Natural killer cell treated with Interleukin-12 subunit alpha and Interleukin-12 subunit beta and Interleukin-15 and Interleukin-18, amount 100 ng/mL, for 72 hours (primary cell): ENCODE data around the gene MCC. TPM values are rescaled to one million over a fixed set of nuclear protein-coding genes. Genes with fewer than 3 reads are reported as not detected.
A peak's percentile ranks its signal among the peaks of the same experiment; 100 is the strongest.

Experiments
- ATAC-seq, 2 donors: fragments of 150-1000 bp; cut with Tn5 transposase in 1 of 2; sonication (Bioruptor Pico), chemical (Tn5 transposase) in 1 of 2; 2 replicates each; pipeline ENCODE4 v1.10.0; 2021
- DNase-seq: peaks from one replicate; pipeline ENCODE4 v3.0.0; 2022; ENCODE audit warnings: low spot score
- H3K27ac Mint-ChIP-seq, 2 donors: 1 replicate in 1 of 2; 2 replicates in 1 of 2; pipeline ENCODE4 v1.8.0; 2022; ENCODE audit warnings: mixed read lengths in 2 of 2, mild to moderate bottlenecking in 1 of 2, moderate library complexity in 1 of 2
- H3K27me3 Mint-ChIP-seq, 2 donors: 1 replicate in 1 of 2; 2 replicates in 1 of 2; pipeline ENCODE4 v1.8.0; 2022; ENCODE audit warnings: mixed read lengths in 2 of 2
- H3K36me3 Mint-ChIP-seq: one replicate; pipeline ENCODE4 v1.8.0; 2022; ENCODE audit warnings: mixed read lengths
- H3K4me1 Mint-ChIP-seq, 2 donors: 1 replicate in 1 of 2; 2 replicates in 1 of 2; pipeline ENCODE4 v1.8.0; 2022; ENCODE audit warnings: low read depth in 2 of 2, mixed read lengths in 2 of 2, mild to moderate bottlenecking in 1 of 2
- H3K4me3 Mint-ChIP-seq: one replicate; pipeline ENCODE4 v1.8.0; 2022; ENCODE audit warnings: mixed read lengths
- H3K9me3 Mint-ChIP-seq: 2 replicates; pipeline ENCODE4 v1.8.0; 2022; ENCODE audit warnings: mixed read lengths
- total RNA-seq, 2 donors: library from RNA; stranded (reverse); gene quantifications; one replicate each; pipeline ENCODE4 v1.2.3, GENCODE V29; 2022

MCC gene
- total RNA-seq, 2 donors from 2014 or later, result 0.45 to 3.8 TPM

DNA sequence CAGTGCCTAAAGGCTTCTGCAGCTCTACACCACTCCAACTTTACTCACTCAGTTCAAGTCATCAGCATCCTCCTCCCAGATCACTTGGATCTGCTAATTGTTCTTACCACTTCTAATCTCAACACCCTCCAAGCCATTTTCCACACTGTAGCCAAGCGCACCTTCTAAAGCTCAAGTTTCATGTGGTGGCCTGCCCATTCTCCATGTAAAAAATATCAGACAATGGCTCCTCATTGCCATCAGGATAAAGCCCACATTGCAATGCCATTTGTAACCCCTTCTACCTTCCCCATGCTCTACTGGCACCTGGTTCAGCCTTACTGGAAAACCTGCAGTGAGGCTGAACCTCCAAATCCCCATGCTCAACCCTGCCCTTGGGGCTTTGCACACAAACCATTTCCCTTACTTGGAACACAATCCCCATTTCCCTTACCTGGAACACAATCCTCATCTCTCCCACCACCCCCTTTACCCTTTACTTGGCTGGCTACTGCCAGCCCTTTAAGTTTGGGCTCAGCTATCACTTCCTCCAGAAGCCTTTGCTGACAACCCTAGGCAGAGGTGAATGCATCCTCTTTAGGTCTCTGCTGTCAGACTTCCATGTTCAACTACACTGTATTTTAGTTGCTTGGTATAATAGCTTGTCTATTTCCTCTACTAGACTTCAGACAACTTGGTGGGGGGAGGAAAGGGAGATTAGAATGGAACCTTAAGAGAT is 273.5 kb downstream of the MCC start:
- no peaks in the 10 kb centered on the region for H3K9me3 Mint-ChIP-seq
- DNase-seq, result no peak
- H3K4me3 Mint-ChIP-seq, result no peak overlapping the region
- H3K4me1 Mint-ChIP-seq, result no peaks in the 10 kb centered on the region
- ATAC-seq, result peak in 1 of 2 donors; percentile 60
- H3K27me3 Mint-ChIP-seq, result peaks cover 5 to 29% of the 10 kb centered on the region in 2 donors
- H3K27ac Mint-ChIP-seq, result no peak overlapping the region
- no peaks in the 10 kb centered on the region for H3K36me3 Mint-ChIP-seq

DNA sequence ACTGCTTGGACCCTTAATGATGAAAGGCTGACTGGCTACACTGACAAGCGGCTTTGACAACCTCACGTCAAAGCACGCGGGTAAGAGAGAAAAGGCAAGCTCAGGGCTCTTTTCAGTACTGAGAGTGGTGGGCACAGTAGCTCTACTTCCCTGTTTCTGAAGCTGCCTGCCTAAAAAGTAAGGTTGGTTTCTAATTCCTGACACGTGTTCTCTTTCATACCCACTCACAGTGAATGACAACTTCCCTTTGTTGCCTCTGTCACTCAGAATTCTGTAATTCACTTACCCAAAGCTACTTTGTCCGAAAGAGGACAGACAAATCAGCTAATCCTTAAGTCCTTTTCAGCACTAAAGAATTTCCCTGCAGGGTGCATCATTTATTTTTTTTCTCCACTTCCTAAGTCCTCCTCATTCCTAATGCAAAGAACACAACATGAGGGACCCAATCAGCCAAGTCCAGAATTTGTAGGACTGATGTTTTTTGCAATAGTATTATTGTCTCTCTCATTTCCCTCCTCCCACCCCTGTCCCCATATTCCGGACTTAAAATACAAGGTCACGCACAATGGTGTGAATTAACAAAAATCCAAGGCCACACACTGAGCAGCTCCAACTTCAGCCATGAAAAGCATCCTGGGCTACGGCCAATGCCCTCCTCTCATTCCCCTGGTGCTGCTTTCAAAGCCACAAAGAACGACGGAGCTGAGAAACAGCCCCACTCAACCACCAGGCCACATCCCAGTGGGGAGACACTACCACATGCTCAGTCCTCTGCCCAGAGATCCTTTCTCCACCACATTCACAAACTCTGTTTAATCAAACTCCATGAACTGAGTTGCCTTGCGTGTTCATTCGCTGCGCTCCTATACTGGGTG is 274.5 kb downstream of the MCC start:
- DNase-seq (no peak), ATAC-seq (peak in 1 of 2 donors; percentile 37)
- Mint-ChIP-seq H3K4me1 (no peaks in the 10 kb centered on the region), H3K36me3 (no peaks in the 10 kb centered on the region), H3K4me3 (no peak overlapping the region), H3K27ac (no peak overlapping the region), H3K9me3 (no peaks in the 10 kb centered on the region), H3K27me3 (peaks cover 5 to 34% of the 10 kb centered on the region in 2 donors)

DNA sequence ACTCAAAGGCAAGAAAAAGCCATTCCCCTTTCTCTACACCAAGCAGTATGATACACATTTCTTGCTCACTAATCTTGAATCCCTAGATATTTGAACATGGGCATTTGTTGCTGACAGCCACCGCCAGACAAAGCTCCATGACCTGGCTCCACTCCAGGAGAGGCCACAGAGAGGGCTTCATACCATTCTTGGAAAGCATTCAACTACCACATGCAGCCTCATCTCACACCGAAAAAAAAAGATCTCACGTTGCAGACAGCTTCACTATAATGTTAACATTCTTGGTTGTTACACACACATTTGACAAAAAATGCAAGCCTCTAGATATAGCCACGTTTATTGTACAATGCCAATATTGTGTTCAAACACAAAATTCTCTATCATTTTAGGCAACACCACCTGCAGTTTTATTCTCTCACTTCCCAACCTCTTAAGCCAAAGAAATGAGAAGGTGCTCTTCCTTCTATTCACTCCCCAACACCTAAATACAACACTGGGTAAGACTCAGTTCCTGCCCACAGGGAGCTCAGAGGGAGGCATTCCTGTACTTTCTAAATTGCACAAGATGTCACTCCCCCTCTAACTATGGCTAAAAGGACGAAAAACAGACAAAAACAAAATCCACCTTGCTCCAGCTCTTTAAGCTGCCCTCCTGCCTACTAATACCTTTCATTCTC is 275.9 kb downstream of the MCC start:
- H3K27ac Mint-ChIP-seq, result no peak overlapping the region
- H3K4me3 Mint-ChIP-seq, result no peak overlapping the region
- peaks cover 5 to 31% of the 10 kb centered on the region in 2 donors for H3K27me3 Mint-ChIP-seq
- no peak for DNase-seq
- no peaks in the 10 kb centered on the region for H3K4me1 Mint-ChIP-seq
- no peaks in the 10 kb centered on the region for H3K36me3 Mint-ChIP-seq
- no peaks in the 10 kb centered on the region for H3K9me3 Mint-ChIP-seq
- ATAC-seq, result no peak

DNA sequence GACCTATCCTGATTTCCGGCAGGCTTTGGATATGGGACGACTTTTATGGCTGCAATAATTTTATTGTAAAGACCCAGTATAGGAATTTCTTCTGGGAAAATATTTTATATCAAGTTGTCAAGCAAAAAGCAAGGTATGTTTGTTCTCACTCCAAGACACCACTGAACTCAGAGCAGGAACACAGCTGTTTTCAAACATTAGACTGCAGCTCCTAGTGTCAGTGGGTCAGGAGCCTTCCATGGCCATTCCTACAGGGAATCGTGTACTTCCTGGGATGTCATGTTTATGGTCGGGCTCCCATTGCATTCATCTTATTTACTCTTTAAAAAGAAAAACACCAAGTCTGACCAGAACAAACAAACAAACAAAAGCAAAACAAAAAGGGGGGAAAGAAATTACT is 278.8 kb downstream of the MCC start:
- DNase-seq, result no peak
- ATAC-seq, result no peak
- Mint-ChIP-seq H3K27ac (no peak overlapping the region), H3K27me3 (peaks cover 5 to 20% of the 10 kb centered on the region in 2 donors), H3K4me1 (no peaks in the 10 kb centered on the region), H3K36me3 (no peaks in the 10 kb centered on the region), H3K9me3 (no peaks in the 10 kb centered on the region), H3K4me3 (no peak overlapping the region)

DNA sequence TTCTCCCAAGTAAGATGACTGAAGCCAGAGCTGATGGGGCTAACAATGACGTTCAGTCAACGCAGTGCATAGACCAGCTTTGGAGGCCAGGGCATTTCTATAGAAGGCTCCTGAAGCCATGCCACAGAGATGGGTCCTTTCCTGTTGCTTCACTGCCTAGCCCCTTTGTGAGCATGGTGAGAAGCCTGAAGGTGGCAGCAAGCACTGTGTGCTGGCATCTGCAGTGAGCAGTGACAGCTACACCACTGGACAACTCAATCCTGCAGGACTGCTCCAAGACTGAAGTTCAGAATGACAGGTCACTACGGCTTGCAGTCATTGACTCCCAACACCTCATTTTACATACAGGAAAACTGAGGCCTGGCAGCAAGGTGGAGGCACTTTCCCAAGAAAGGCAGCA is 282.4 kb downstream of the MCC start:
- H3K9me3 Mint-ChIP-seq, result no peaks in the 10 kb centered on the region
- H3K27ac Mint-ChIP-seq, result no peak overlapping the region
- no peak overlapping the region for H3K4me3 Mint-ChIP-seq
- ATAC-seq (peak; percentile 37 to 39), DNase-seq (no peak)
- H3K4me1 Mint-ChIP-seq, result no peaks in the 10 kb centered on the region
- no peaks in the 10 kb centered on the region for H3K36me3 Mint-ChIP-seq
- peaks cover under 1 to 15% of the 10 kb centered on the region in 2 donors for H3K27me3 Mint-ChIP-seq

DNA sequence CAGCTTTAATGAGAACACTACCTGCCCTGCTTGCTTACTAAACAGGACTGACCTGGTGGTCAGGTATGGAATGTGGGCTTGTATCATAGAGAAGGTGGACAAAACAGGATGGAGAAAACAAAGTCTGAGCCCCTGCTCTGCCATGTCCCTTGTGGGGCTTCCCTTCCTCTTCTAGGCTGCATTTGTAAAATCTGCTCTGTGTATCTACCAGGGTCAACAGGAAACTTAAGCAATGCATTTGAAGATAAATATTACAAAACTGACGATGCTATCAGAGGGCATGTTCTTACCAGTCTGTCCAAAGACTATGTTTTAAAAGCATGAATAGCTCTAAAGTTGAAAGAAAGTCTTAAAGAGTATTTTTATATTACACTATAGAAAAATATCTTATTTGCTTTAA is 282.9 kb downstream of the MCC start:
- H3K36me3 Mint-ChIP-seq, result no peaks in the 10 kb centered on the region
- no peak for DNase-seq
- ATAC-seq, result peak in 1 of 2 donors; percentile 48
- no peaks in the 10 kb centered on the region for H3K4me1 Mint-ChIP-seq
- no peak overlapping the region for H3K27ac Mint-ChIP-seq
- H3K4me3 Mint-ChIP-seq, result no peak overlapping the region
- H3K27me3 Mint-ChIP-seq, result peaks cover 2 to 11% of the 10 kb centered on the region in 2 donors
- H3K9me3 Mint-ChIP-seq, result no peaks in the 10 kb centered on the region

DNA sequence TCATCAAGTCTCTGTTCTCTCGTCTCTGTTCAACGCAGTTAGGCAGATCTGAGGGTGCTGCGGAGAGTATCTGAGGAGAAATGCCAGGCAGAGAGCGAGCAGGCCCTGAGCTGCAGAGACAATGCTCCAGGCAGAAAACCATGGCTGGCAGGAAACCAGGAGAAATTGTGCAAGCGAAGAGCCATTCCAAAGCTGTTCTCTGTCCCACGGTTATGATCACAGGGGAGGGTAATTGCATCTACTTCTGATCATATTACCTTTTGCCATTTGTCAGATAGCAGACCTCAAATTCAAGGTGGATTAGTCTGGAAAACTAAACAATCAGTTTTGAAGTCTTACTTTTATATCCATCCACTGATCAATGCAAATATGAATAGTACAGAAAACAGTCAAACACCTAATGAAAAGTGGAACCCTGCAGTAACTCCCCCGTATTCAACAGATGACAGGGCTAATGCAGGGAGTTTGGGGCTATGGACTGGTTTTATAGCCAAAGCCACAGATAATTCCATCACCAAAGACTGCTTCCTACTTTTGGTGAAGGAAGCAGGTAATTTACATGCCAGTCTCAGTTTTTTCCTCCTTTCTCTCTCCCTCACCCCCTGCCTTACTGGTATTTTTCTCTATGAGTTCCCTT is 283.6 kb downstream of the MCC start:
- ATAC-seq, result no peak
- no peak for DNase-seq
- H3K36me3 Mint-ChIP-seq, result no peaks in the 10 kb centered on the region
- no peaks in the 10 kb centered on the region for H3K9me3 Mint-ChIP-seq
- H3K4me3 Mint-ChIP-seq, result no peak overlapping the region
- H3K27me3 Mint-ChIP-seq, result peaks cover 2 to 4% of the 10 kb centered on the region in 2 donors
- H3K4me1 Mint-ChIP-seq, result no peaks in the 10 kb centered on the region
- H3K27ac Mint-ChIP-seq, result no peak overlapping the region

DNA sequence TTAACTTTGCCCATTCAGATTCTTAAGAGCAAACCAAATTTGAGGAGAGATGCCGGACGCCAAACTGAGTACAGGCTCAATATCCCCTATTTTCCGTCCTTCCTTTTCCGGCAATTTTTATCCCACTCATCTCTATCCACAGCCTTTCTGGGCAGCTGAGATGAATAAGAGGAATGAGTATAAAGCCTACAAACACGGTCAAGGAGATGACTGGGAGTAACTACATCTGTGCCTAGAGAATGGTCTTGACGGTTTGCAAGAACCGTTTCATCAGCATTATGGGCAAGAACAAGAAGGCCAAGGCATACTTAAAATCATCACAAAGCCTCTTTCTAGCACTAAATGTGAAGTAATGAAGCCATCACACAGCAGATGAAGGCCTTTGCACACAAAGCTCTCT is 284.3 kb downstream of the MCC start:
- no peaks in the 10 kb centered on the region for H3K4me1 Mint-ChIP-seq

DNA sequence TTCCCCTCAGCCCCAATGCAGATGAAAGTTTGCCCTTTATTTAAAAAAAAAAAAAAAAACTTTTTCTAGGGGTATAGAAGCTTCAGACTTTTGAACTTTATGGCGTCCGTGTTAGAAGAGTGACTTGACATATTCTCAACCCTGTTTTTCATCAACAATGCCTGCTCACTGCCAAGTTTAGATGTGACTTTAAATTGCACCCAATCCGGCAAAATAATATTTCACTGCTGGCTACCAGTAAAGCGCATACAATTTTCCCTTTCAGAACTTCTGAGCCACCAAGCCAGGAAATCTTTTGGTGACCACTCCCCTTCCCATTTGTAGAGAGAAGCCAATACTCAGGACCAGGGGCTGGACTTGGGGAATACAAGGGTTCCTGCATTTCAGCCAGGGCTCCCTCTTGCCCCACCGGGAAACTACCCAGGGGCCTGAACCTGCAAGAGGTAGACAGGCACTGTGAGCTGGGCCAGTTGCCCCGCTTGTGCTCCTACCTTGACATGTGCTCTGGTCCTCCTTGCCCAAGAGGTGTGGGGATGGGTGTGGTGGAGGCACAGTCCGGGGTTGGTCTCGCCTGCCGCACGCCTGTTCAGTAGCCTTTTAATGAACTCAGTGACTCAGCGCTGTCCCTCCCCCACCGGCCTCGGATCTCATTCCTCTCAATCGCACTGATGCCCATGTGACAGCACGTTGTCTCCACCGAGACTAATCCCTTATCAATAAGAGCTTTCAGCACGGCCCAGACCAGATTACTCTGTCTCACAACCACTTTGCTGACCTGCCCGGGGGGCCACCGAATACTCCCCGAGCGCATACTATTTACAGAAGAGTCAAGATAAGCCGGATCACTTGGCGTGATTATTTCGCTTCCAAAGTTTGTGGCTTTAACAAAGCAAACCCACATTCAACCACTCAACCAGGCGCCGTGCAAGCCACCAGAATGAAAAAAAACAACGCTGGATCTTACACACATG is 285.2 kb downstream of the MCC start:
- DNase-seq (no peak), ATAC-seq (peak; percentile 58 to 64)
- H3K4me3 Mint-ChIP-seq, result no peak overlapping the region
- no peaks in the 10 kb centered on the region for H3K9me3 Mint-ChIP-seq
- H3K27ac Mint-ChIP-seq, result no peak overlapping the region
- H3K36me3 Mint-ChIP-seq, result no peaks in the 10 kb centered on the region
- H3K27me3 Mint-ChIP-seq, result peaks cover 2 to 7% of the 10 kb centered on the region in 2 donors
- no peaks in the 10 kb centered on the region for H3K4me1 Mint-ChIP-seq

More for the DNA sequence above, 284.3 kb downstream of the MCC start:
- DNase-seq (no peak), ATAC-seq (no peak)
- Mint-ChIP-seq H3K27ac (no peak overlapping the region), H3K36me3 (no peaks in the 10 kb centered on the region), H3K9me3 (no peaks in the 10 kb centered on the region), H3K27me3 (peaks cover 2 to 7% of the 10 kb centered on the region in 2 donors), H3K4me3 (no peak overlapping the region)

DNA sequence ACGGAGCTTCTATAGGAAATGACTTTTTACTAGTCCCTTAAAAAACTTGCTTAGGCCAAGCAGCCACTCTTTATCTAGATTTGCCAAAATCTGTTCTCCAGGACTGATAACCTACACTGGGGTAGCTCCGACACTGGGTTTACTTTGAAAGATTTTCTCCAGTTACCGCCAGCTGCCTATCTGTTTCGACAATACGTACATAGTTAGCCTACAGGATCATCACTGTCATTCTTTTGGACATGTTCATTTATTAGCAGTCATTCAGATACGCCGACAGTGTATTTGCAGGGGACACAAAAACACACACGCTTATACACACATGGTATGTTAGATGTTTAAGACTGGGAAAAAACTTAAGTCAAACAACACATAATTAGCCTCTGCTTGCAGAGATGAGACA is 286.0 kb downstream of the MCC start:
- ATAC-seq, result no peak
- no peak for DNase-seq

DNA sequence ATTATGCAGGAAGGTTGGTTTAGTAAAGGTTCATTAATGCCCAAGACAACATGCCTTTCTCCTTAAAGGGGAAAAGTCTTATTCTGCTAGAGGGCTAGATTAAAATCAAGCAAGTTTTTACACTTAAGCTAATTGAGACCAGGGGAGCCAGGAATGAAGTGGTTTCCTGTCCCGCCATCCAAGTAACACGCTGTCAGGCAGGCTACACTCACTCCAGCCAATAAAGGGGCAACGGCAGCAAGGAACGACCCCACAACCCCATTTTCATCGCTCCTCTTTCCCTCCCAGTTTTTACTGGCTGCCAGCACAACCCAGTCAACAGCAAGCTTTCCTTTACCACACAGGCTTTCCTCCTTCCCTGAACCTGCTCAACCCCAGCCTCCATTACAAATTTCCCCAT is 286.5 kb downstream of the MCC start:
- ATAC-seq (no peak), DNase-seq (no peak)
- no peaks in the 10 kb centered on the region for H3K36me3 Mint-ChIP-seq
- H3K27ac Mint-ChIP-seq, result no peak overlapping the region
- peaks cover 2 to 7% of the 10 kb centered on the region in 2 donors for H3K27me3 Mint-ChIP-seq
- no peaks in the 10 kb centered on the region for H3K4me1 Mint-ChIP-seq
- no peaks in the 10 kb centered on the region for H3K9me3 Mint-ChIP-seq
- no peak overlapping the region for H3K4me3 Mint-ChIP-seq

More for the DNA sequence above, 286.0 kb downstream of the MCC start:
- H3K36me3 Mint-ChIP-seq, result no peaks in the 10 kb centered on the region
- H3K27me3 Mint-ChIP-seq, result peaks cover 2 to 7% of the 10 kb centered on the region in 2 donors
- no peak overlapping the region for H3K27ac Mint-ChIP-seq
- H3K4me1 Mint-ChIP-seq, result no peaks in the 10 kb centered on the region
- no peak overlapping the region for H3K4me3 Mint-ChIP-seq
- no peaks in the 10 kb centered on the region for H3K9me3 Mint-ChIP-seq

DNA sequence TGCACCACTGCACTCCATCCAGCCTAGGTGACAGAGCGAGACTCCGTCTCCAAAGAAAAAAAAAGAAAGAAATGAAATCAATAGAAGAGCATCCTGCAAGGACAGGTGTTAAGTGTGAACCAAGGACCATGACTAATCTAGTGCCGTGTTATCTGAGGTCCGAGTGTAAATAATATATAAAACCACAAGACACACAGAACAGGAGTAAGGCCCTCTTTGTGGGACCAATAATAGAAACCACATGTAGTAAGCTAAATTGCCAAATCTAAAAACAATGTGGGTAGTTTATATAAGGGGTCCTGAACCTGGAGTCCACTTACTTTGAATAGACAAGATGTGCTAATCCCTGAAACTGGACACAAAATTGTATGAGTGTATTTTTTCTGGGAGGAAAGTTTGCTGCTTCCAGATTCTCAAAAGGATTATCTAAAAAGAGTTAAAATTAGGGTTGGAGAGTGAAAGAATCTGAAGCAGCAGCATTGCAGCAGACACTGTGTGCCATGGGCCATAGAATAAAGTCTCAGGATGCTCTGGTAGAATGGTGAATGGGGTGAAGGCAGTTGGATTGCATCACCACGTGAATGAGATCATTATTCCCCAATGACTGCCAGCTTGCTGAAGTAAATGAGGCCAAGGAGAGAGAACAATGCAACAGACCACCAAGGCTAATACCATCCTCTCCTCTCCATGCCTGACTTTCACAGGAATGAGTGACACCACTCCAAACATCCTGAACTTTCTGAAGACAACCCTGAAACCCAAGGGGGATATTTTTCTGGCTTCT is 288.9 kb downstream of the MCC start:
- no peaks in the 10 kb centered on the region for H3K36me3 Mint-ChIP-seq
- no peak overlapping the region for H3K4me3 Mint-ChIP-seq
- H3K27me3 Mint-ChIP-seq, result peaks cover 2 to 7% of the 10 kb centered on the region in 2 donors
- no peak for ATAC-seq
- no peaks in the 10 kb centered on the region for H3K9me3 Mint-ChIP-seq
- no peak for DNase-seq
- no peak overlapping the region for H3K27ac Mint-ChIP-seq
- H3K4me1 Mint-ChIP-seq, result no peaks in the 10 kb centered on the region
